Ishikawa (cell line): Measurements from ENCODE around the gene SAMD9.

Source experiments
- CEBPB ChIP-seq: IDR thresholded peaks from 2 replicates; pipeline ENCODE4 v1.6.1; 2012
- CREB1 ChIP-seq: IDR thresholded peaks from 2 replicates; pipeline ENCODE4 v1.6.1; 2012; ENCODE audit warnings: low read depth
- EGR1 ChIP-seq: IDR thresholded peaks from 2 replicates; pipeline ENCODE4 v1.6.1; 2012
- EP300 ChIP-seq: IDR thresholded peaks from 2 replicates; pipeline ENCODE4 v1.6.1; 2012; ENCODE audit warnings: borderline replicate concordance
- FOXM1 ChIP-seq: IDR thresholded peaks from 2 replicates; pipeline ENCODE4 v1.6.1; 2012; ENCODE audit warnings: low read depth, borderline replicate concordance
- NFIC ChIP-seq: IDR thresholded peaks from 2 replicates; pipeline ENCODE4 v1.6.1; 2012
- RAD21 ChIP-seq: IDR thresholded peaks from 2 replicates; pipeline ENCODE4 v1.6.1; 2012; ENCODE audit warnings: low read depth
- REST ChIP-seq: IDR thresholded peaks from 2 replicates; pipeline ENCODE4 v1.6.1; 2012; ENCODE audit warnings: low read depth, mild to moderate bottlenecking
- TAF1 ChIP-seq: IDR thresholded peaks from 2 replicates; pipeline ENCODE4 v1.6.1; 2012; ENCODE audit warnings: low read depth, mild to moderate bottlenecking
- TCF12 ChIP-seq: IDR thresholded peaks from 2 replicates; pipeline ENCODE4 v1.6.1; 2012; ENCODE audit warnings: low read depth
- TEAD4 ChIP-seq: IDR thresholded peaks from 2 replicates; pipeline ENCODE4 v1.6.1; 2012
- YY1 ChIP-seq: IDR thresholded peaks from 2 replicates; pipeline ENCODE4 v1.6.1; 2012; ENCODE audit warnings: low read depth
- ZBTB7A ChIP-seq: IDR thresholded peaks from 2 replicates; pipeline ENCODE4 v1.6.1; 2012; ENCODE audit warnings: low read depth
- TF ChIP-seq, protein P1 (sequence below): IDR thresholded peaks from 2 replicates; pipeline ENCODE4 v1.6.1; 2012
- TF ChIP-seq, protein P2 (sequence below): IDR thresholded peaks from 2 replicates; pipeline ENCODE4 v1.6.1; 2012

Gene SAMD9

GRCh38 chr7:93138576-93138975, 20.8 kb upstream of the SAMD9 start:
- TF ChIP-seq YY1 = no peak
- no peak for TF ChIP-seq EP300
- no peak for TF ChIP-seq REST
- no peak for TF ChIP-seq ZBTB7A
- TF ChIP-seq, protein P1, sequence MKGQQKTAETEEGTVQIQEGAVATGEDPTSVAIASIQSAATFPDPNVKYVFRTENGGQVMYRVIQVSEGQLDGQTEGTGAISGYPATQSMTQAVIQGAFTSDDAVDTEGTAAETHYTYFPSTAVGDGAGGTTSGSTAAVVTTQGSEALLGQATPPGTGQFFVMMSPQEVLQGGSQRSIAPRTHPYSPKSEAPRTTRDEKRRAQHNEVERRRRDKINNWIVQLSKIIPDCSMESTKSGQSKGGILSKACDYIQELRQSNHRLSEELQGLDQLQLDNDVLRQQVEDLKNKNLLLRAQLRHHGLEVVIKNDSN = no peak
- TF ChIP-seq CEBPB = no peak
- no peak for TF ChIP-seq EGR1
- TF ChIP-seq NFIC = no peak
- no peak for TF ChIP-seq TAF1
- no peak for TF ChIP-seq CREB1
- TF ChIP-seq FOXM1 = no peak
- TF ChIP-seq, protein P2, sequence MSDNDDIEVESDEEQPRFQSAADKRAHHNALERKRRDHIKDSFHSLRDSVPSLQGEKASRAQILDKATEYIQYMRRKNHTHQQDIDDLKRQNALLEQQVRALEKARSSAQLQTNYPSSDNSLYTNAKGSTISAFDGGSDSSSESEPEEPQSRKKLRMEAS = no peak
- no peak for TF ChIP-seq RAD21
- TF ChIP-seq TCF12 = no peak
- no peak for TF ChIP-seq TEAD4

- TF ChIP-seq CEBPB (no peak), NFIC (no peak)
Measured at GRCh38 chr7:93133005-93133404, 15.2 kb upstream of the SAMD9 start.

DNA sequence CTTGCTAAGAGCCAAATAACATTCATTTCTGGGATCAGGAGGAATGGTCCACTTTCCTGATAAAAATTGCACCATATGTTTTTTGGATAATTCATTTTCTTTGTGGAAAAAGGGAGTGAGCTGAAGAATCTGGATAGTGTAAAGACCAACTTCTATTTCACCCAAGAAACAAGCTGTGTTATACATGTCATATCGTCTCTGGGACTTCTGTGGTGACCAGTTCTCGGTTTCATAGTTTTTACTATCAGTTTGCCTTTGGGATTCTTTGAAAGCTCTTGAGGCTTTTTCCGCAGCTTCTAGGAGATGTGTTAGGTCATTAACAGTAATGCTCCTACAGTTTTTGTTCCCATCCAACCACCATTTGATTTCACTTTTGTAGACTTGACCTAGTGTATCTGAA, 14.4 kb upstream of the SAMD9 start:
- TF ChIP-seq EP300 (no peak), TCF12 (no peak), TAF1 (no peak), RAD21 (no peak), TEAD4 (no peak), CREB1 (no peak), CEBPB (no peak), FOXM1 (no peak), EGR1 (no peak), REST (no peak), NFIC (no peak), YY1 (no peak), ZBTB7A (no peak)
- TF ChIP-seq, protein P1 = no peak
- TF ChIP-seq, protein P2 = no peak

GRCh38 chr7:93120592-93121549, 3.1 kb upstream of the SAMD9 start:
- no peak for TF ChIP-seq TAF1
- TF ChIP-seq RAD21 = no peak
- no peak for TF ChIP-seq EP300
- TF ChIP-seq YY1 = no peak
- TF ChIP-seq, protein P1 = no peak
- no peak for TF ChIP-seq EGR1
- no peak for TF ChIP-seq TCF12

DNA sequence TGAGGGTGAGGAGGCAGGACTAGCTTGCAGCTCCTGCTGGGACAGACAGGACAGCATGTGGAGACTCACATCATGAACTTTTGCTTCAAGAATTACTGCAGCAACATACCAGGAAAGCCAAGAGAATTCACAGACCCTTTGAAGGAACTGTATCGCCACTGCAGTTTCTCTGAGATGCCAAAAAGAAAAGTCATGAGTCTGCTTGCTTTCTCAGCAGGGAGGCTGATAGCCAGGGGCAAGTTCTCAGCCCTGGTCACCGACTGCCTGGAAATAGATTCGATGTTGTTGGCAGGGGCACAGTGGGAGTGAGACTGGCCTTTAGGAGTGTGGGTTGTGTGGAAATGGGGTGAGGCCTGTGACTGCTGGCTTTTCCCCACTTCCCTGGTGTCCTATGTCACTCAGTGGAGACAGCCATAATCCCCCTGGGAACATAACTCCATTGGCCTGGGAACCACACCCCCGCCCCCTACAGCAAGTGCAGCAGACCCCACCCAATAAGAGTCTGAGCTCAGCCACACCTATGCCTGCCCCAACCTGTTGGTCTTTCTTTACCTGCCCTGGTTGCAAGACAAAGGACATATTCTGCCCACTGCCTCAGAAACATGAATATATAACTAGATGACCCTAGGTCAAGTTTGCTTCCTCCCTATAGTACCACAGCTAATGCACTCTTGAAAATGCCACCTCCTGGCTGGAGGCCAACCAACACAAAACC, 1.6 kb upstream of the SAMD9 start:
- TF ChIP-seq CREB1 (no peak), EGR1 (no peak), TEAD4 (no peak)
